Fibroblast of villous mesenchyme (primary cell): ENCODE results near the gene IL1RL2. TPM values are rescaled to one million over a fixed set of nuclear protein-coding genes. Genes with fewer than 3 reads are reported as not detected.

Experiments
- DNase-seq: peaks from one replicate; pipeline ENCODE4 v3.0.0-alpha.2; 2010; ENCODE audit warnings: low read depth
- H3K4me3 ChIP-seq: 2 replicates; pipeline ENCODE4 v1.5.1; 2011; ENCODE audit warnings: low read depth, mild to moderate bottlenecking, low read length
- total RNA-seq: library from RNA; depleted of rRNA; stranded (reverse); fragments of >200 nt; gene quantifications from 2 replicates; pipeline ENCODE4 v1.2.3, GENCODE V29; 2012
- TF ChIP-seq, protein P1 (sequence below): IDR thresholded peaks from 2 replicates; pipeline ENCODE4 v1.5.1; 2012; ENCODE audit warnings: low read depth, mild to moderate bottlenecking, low read length; ENCODE audit not compliant: insufficient read depth

Gene IL1RL2
- total RNA-seq, 1 donor, result 1.3 TPM

DNA sequence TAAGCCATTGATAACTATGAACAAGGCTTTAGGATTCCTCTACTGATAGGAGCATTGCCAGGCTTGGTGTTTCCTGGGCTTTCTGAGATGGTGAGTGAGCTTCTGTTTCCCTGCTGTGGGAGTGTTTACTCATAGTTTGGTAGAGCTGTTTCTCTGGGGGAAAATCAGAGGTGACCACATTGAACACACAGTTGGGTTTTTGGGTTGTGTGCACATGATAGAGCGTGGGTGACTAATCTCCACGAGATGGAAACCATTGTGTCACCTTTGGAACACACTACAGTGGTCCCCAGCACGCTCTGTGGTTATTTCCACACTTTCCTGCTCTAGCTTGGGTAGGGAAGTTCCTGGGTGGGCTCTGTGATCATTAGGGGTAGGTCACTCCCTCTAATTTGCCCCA, 38.9 kb upstream of the IL1RL2 start:
- TF ChIP-seq, protein P1, sequence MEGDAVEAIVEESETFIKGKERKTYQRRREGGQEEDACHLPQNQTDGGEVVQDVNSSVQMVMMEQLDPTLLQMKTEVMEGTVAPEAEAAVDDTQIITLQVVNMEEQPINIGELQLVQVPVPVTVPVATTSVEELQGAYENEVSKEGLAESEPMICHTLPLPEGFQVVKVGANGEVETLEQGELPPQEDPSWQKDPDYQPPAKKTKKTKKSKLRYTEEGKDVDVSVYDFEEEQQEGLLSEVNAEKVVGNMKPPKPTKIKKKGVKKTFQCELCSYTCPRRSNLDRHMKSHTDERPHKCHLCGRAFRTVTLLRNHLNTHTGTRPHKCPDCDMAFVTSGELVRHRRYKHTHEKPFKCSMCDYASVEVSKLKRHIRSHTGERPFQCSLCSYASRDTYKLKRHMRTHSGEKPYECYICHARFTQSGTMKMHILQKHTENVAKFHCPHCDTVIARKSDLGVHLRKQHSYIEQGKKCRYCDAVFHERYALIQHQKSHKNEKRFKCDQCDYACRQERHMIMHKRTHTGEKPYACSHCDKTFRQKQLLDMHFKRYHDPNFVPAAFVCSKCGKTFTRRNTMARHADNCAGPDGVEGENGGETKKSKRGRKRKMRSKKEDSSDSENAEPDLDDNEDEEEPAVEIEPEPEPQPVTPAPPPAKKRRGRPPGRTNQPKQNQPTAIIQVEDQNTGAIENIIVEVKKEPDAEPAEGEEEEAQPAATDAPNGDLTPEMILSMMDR, result no peak
- no peak overlapping the region for H3K4me3 ChIP-seq
- DNase-seq, result peak; percentile 52

DNA sequence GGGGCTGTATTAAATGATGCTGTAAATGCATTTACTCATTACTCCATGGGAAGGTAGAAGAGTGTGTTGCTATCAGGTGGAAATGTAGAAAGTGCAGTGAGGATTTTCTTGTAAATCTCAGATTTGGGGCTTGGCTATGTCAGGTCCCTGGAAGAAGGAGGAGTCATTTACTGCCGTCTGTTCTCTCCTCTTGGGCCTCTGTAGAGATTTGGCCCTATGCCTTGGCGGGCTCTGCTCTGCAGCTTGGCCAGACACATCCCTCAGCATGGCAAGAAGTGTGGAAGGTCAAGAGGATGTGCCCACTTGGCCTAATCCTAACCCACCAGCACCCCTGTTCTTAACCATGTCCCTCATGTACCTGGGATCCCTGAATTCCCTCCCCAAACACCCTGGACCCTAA, 37.6 kb upstream of the IL1RL2 start:
- no peak overlapping the region for H3K4me3 ChIP-seq
- TF ChIP-seq, protein P1, result no peak
- no peak for DNase-seq

DNA sequence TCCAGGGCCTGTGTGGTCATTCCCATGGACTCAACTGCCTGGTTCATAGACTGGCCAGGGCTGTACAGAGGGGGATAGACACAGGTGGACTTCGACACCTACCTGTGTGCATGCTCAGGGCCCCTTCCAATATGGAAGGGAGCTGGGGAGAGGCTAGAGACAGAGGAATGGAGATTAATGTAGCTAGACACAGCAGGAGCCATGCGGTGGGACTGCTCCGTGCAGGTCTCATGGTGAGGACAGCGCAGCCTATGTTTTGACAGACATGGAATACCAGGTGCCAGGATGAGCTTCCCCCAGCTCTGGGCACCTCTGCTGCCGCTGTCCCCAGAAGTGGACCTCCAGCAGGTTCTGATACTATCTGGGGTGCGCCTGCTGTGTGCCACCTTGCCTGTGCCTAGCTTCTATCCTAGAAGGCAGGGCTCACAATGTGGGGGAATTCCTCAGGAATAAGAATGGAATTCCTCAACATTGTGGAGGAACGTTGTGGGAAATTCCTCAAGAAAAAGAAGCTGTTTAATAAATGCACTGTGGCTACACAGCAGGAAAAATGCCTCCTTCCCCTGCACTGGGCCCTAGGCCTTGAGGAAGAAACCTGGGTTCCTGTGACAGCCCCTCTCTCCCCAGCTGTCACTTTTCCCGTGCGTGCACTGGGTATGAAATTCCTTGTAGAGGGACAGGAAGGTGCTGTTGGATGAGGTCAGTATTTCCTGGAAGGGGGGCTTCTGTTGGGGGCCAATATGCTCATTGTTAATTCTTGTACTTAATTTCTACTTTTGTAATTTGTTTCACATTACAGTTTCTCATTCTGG, 37.0 kb upstream of the IL1RL2 start:
- H3K4me3 ChIP-seq, result no peak overlapping the region
- TF ChIP-seq, protein P1, result no peak
- no peak for DNase-seq

DNA sequence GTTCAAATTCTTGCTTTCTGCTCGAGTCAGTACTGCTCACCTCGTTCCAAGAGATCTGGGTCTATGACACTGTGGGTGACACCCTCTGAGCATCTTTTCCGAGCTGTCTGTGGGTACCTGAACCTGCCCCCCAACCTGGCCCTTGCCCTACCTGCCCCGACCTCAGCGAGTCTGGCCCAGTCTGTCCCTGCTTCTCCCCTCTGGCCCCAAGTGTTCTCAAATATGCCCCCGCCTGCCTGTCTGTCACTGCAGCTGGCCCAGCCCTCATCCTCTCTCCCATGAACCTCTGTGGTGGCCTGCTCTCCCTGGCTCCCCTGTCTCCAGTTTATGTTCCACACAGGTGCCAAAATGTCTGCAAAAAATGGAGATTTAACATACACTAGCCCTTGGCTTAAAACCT, 32.5 kb upstream of the IL1RL2 start:
- H3K4me3 ChIP-seq, result no peak overlapping the region
- TF ChIP-seq, protein P1, result no peak
- DNase-seq, result no peak

DNA sequence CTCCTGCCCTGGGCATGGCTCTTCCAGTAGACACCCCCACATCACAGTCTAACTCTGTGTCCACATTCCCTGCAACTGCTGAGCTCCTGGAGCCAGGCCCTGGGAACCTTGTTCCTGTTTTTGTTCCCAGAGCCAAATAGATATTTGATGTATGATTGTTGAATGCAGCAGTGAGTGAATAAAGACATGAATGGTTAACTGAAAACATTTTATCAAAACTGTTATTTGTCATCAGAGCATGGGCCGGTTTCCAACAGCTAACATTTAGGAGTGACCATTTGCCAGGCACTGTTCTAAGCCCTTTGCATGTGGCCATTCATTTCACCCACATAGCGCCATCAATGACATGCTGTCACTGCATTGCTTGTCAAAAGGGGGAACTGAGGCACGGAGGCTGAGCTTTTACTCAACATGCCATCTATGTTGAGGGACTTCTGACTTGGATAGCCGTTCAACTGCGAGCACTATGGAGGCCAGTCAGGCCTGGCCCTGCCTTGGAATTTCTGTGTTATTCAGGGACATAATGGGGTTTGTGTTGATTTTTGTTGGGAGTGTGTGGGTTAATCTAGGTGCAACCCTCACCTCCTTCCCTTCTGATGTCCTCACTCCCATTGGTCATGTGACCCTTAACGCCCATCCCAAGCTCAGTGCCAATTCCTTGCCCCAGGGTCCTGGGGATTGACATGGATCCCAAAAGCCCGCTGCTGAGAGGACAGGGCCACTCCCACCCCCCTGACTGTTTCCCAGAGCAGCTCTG, 31.7 kb upstream of the IL1RL2 start:
- no peak overlapping the region for H3K4me3 ChIP-seq
- TF ChIP-seq, protein P1, result no peak
- DNase-seq, result no peak

DNA sequence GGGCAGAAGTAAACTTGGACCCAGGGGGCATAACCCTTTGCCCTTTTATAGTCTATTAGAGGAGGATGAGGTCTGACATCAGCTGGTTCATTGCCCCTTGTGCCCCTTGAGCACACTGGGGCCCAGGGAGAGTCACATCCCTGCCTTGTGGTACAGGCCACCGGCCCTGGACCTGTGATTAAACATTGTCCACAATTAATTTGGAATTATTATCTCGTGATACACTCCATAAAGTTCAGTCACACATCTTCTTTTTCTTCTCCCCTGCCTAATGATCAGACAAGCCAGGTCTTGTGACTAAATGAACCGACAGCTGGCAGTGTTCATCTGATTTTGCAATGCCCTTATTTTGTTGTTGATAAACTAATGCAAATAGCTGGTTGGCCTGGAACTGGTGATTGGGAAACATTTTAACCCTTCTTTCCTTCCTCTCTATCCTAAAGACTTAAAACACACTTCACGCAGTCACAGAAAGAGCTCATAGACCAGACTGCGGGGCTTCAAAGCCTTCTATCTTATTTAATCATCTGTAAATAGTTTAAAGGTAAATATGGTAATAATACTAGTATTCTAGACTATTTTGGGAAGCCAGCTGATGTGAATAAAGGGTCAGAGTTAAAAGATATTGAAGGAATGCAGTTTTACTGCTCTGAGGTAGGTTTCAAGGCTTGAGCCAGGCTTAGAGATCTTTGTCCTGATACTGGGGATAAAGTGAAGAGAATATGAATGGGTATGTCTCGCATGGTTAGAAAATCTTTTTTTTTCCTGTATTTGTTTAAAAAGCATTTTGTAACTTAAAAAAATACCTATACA, 30.9 kb upstream of the IL1RL2 start:
- H3K4me3 ChIP-seq, result no peak overlapping the region
- peak; percentile 98 for DNase-seq
- TF ChIP-seq, protein P1, result no peak
